DOHH2 (cell line): ENCODE measurements around the gene PYGO2.

Experiments used
- H3F3A ChIP-seq: fragments of 200-600 bp; sonication (generic), shearing (Covaris generic); 2 replicates; pipeline ENCODE4 v1.6.0; 2016; ENCODE audit warnings: antibody characterized with exemption, mild to moderate bottlenecking; ENCODE audit not compliant: control insufficient read depth, insufficient read depth
- H3K27ac ChIP-seq: fragments of 200-600 bp; sonication (generic); 2 replicates; pipeline ENCODE4 v1.5.1; 2014; ENCODE audit warnings: low read depth, mild to moderate bottlenecking, low read length, moderate library complexity
- H3K27me3 ChIP-seq: fragments of 200-600 bp; sonication (generic); 2 replicates; pipeline ENCODE4 v1.6.1; 2014; ENCODE audit warnings: mild to moderate bottlenecking, low read length, mixed read lengths; ENCODE audit not compliant: control insufficient read depth
- H3K36me3 ChIP-seq: fragments of 200-600 bp; sonication (generic); 2 replicates; pipeline ENCODE4 v1.6.1; 2014; ENCODE audit warnings: mild to moderate bottlenecking, low read length, moderate library complexity, mixed read lengths; ENCODE audit not compliant: control insufficient read depth
- H3K4me1 ChIP-seq: fragments of 200-600 bp; sonication (generic); 2 replicates; pipeline ENCODE4 v1.6.1; 2014; ENCODE audit warnings: mild to moderate bottlenecking, low read length, mixed read lengths; ENCODE audit not compliant: control insufficient read depth
- H3K4me2 ChIP-seq: fragments of 200-600 bp; sonication (generic); 2 replicates; pipeline ENCODE4 v1.6.0; 2014; ENCODE audit warnings: mild to moderate bottlenecking, low read length, moderate library complexity
- H3K4me3 ChIP-seq: fragments of 200-600 bp; sonication (generic); 2 replicates; pipeline ENCODE4 v1.5.1; 2014; ENCODE audit warnings: mild to moderate bottlenecking, low read length, mixed read lengths
- H3K79me2 ChIP-seq: fragments of 200-600 bp; sonication (generic); 2 replicates; pipeline ENCODE4 v1.6.1; 2014; ENCODE audit warnings: mild to moderate bottlenecking, low read length, mixed read lengths; ENCODE audit not compliant: control insufficient read depth
- H3K9me2 ChIP-seq: fragments of 200-600 bp; sonication (generic); replicated peaks from 2 replicates; pipeline ENCODE4 v1.6.1; 2014; ENCODE audit warnings: mild to moderate bottlenecking, low read length, mixed read lengths; ENCODE audit not compliant: control insufficient read depth
- H3K9me3 ChIP-seq: fragments of 200-600 bp; sonication (generic); 2 replicates; pipeline ENCODE4 v1.6.1; 2014; ENCODE audit warnings: antibody characterized with exemption, low read length, mixed read lengths; ENCODE audit not compliant: control insufficient read depth, insufficient read depth
- H4K20me1 ChIP-seq: fragments of 200-600 bp; sonication (generic); 2 replicates; pipeline ENCODE4 v1.6.0; 2014; ENCODE audit warnings: low read depth, mild to moderate bottlenecking, antibody characterized with exemption, low read length, moderate library complexity; ENCODE audit not compliant: control insufficient read depth, insufficient read depth
- CTCF ChIP-seq: fragments of 200-600 bp; sonication (generic); IDR thresholded peaks from one replicate; pipeline ENCODE4 v1.5.1; 2014; ENCODE audit warnings: antibody characterized with exemption, mild to moderate bottlenecking, low read depth, low read length; ENCODE audit not compliant: poor library complexity, severe bottlenecking
- EZH2phosphoT487 ChIP-seq: fragments of 200-600 bp; sonication (generic); IDR thresholded peaks from 2 replicates; pipeline ENCODE4 v1.6.1; 2017; ENCODE audit warnings: borderline replicate concordance, mild to moderate bottlenecking, antibody characterized with exemption, low read length, moderate library complexity, mixed read lengths

PYGO2 gene

GRCh38 chr1:155004352-155005075, 42.9 kb upstream of the PYGO2 start:
- TF ChIP-seq CTCF (peak; percentile 10), EZH2phosphoT487 (no peak)
- Histone ChIP-seq H3K4me3 (peak overlapping the region; percentile 93), H3K79me2 (peaks cover 28% of the 10 kb centered on the region), H3K36me3 (no peaks in the 10 kb centered on the region), H3K4me2 (peak overlapping the region; percentile 93), H4K20me1 (no peaks in the 10 kb centered on the region), H3K27ac (peak overlapping the region; percentile 68), H3K4me1 (peaks cover 75% of the 10 kb centered on the region), H3K9me2 (no peaks in the 10 kb centered on the region), H3F3A (peaks cover 31% of the 10 kb centered on the region), H3K9me3 (no peaks in the 10 kb centered on the region), H3K27me3 (no peaks in the 10 kb centered on the region)

GRCh38 chr1:155003766-155004351, 42.3 kb upstream of the PYGO2 start:
- H3K4me2 ChIP-seq = peak overlapping the region; percentile 93
- H3K36me3 ChIP-seq = no peaks in the 10 kb centered on the region
- peak overlapping the region; percentile 68 for H3K27ac ChIP-seq
- no peaks in the 10 kb centered on the region for H3K9me3 ChIP-seq
- H3K27me3 ChIP-seq = no peaks in the 10 kb centered on the region
- no peaks in the 10 kb centered on the region for H4K20me1 ChIP-seq
- peaks cover 28% of the 10 kb centered on the region for H3K79me2 ChIP-seq
- TF ChIP-seq EZH2phosphoT487 (no peak), CTCF (no peak)
- no peaks in the 10 kb centered on the region for H3K9me2 ChIP-seq
- peaks cover 76% of the 10 kb centered on the region for H3K4me1 ChIP-seq
- H3K4me3 ChIP-seq = peak overlapping the region; percentile 93
- peaks cover 31% of the 10 kb centered on the region for H3F3A ChIP-seq

GRCh38 chr1:155003227-155003765, 41.7 kb upstream of the PYGO2 start:
- Histone ChIP-seq H4K20me1 (no peaks in the 10 kb centered on the region), H3K4me1 (peaks cover 74% of the 10 kb centered on the region), H3K9me2 (no peaks in the 10 kb centered on the region), H3K79me2 (peaks cover 28% of the 10 kb centered on the region), H3K36me3 (no peaks in the 10 kb centered on the region), H3K27ac (peak overlapping the region; percentile 68), H3F3A (peaks cover 31% of the 10 kb centered on the region), H3K9me3 (no peaks in the 10 kb centered on the region), H3K4me2 (peak overlapping the region; percentile 93), H3K4me3 (peak overlapping the region; percentile 93), H3K27me3 (no peaks in the 10 kb centered on the region)
- TF ChIP-seq EZH2phosphoT487 (no peak), CTCF (no peak)
